ENCODE data around the gene EFCAB6.

DNA sequence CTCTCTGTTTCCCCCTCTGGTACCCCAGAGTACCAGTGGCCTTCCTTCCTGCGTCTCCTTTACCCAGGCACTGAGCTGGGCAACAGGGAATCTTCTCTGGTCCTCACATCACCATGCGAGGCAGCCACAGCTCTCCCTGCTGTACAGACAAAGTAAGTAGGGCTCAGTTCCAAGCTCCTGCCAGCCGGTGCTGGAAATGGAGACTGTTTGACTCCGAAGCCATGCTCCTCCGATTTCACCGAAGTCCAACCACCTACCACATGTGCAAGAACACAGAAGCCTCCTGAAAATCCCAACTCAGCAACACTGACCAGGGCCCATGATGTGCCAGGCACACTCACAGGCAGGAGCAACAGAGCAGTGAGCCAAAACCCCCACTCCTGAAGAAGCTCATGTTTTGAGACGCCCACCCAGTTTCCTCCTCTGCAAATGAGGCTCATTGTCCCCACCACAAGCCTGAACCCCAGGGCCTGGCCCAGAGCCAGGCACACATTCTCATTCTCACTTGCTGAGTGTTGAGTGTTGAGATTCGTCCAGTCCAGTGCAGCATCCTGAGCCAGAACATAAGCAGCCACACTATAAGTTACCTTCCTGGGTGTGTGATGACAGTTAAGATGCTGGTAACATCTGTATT lies 244.3 kb downstream of the EFCAB6 start:
- TF ChIP-seq, protein P1, sequence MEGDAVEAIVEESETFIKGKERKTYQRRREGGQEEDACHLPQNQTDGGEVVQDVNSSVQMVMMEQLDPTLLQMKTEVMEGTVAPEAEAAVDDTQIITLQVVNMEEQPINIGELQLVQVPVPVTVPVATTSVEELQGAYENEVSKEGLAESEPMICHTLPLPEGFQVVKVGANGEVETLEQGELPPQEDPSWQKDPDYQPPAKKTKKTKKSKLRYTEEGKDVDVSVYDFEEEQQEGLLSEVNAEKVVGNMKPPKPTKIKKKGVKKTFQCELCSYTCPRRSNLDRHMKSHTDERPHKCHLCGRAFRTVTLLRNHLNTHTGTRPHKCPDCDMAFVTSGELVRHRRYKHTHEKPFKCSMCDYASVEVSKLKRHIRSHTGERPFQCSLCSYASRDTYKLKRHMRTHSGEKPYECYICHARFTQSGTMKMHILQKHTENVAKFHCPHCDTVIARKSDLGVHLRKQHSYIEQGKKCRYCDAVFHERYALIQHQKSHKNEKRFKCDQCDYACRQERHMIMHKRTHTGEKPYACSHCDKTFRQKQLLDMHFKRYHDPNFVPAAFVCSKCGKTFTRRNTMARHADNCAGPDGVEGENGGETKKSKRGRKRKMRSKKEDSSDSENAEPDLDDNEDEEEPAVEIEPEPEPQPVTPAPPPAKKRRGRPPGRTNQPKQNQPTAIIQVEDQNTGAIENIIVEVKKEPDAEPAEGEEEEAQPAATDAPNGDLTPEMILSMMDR (IDR thresholded peaks at IDR 0.05 in 8 of 11, conservative IDR thresholded peaks at IDR 0.05 in 3 of 11): no peak
- no peak for TF ChIP-seq POLR2A (IDR thresholded peaks at IDR 0.05)
- no peak for TF ChIP-seq POLR2AphosphoS5 (IDR thresholded peaks at IDR 0.05)
